OCI-LY7 (cell line): ENCODE measurements around the gene MED10. TPM values are rescaled to one million over a fixed set of nuclear protein-coding genes. Genes with fewer than 3 reads are reported as not detected.

Experiments
- BruUV-seq: library from RNA; stranded (reverse); fragments of 400-500 nt; replicated peaks from 2 replicates; lab custom pipeline; 2021; lab: Mats Ljungman, UMichigan
- CTCF ChIA-PET: fragments of 300-600 bp; sonication (Branson Sonifier 250); formaldehyde crosslinking; loops from one replicate; lab custom pipeline; 2022; ENCODE audit warnings: antibody characterized with exemption; ENCODE audit not compliant: unreplicated experiment; lab: Charles Lee
- POLR2A ChIA-PET: fragments of 300-600 bp; sonication (Branson Sonifier 250); formaldehyde crosslinking; loops from one replicate; lab custom pipeline; 2022; ENCODE audit warnings: antibody characterized with exemption; lab: Charles Lee
- DNase-seq: peaks from one replicate; pipeline ENCODE4 v3.0.0-alpha.2; 2015; ENCODE audit warnings: low spot score
- H2AFZ ChIP-seq: fragments of 200-600 bp; sonication (generic), shearing (Covaris generic); 2 replicates; pipeline ENCODE4 v1.6.1; 2014; ENCODE audit warnings: mild to moderate bottlenecking, antibody characterized with exemption, low read length, moderate library complexity
- H3K27ac ChIP-seq: fragments of 200-600 bp; sonication (generic); 2 replicates; pipeline ENCODE4 v1.5.1; 2014; ENCODE audit warnings: mixed run types, low read depth, mild to moderate bottlenecking, moderate library complexity, low read length, inconsistent platforms; ENCODE audit not compliant: poor library complexity, severe bottlenecking
- H3K36me3 ChIP-seq: fragments of 200-600 bp; sonication (generic); 2 replicates; pipeline ENCODE4 v1.6.1; 2014; ENCODE audit warnings: mild to moderate bottlenecking, antibody characterized with exemption, low read length, moderate library complexity, mixed read lengths; ENCODE audit not compliant: insufficient read depth
- H3K4me1 ChIP-seq: fragments of 200-600 bp; sonication (generic); 2 replicates; pipeline ENCODE4 v1.5.1; 2014; ENCODE audit warnings: mild to moderate bottlenecking, low read length; ENCODE audit not compliant: insufficient read depth, poor library complexity, severe bottlenecking
- H3K4me2 ChIP-seq: fragments of 200-600 bp; sonication (generic); 2 replicates; pipeline ENCODE4 v1.6.1; 2014; ENCODE audit warnings: mild to moderate bottlenecking, low read length
- H3K4me3 ChIP-seq: fragments of 200-600 bp; sonication (generic); 2 replicates; pipeline ENCODE4 v1.5.1; 2014; ENCODE audit warnings: mild to moderate bottlenecking, low read depth, low read length; ENCODE audit not compliant: poor library complexity, severe bottlenecking
- H3K79me2 ChIP-seq: fragments of 200-600 bp; sonication (generic); 2 replicates; pipeline ENCODE4 v1.6.1; 2016; ENCODE audit warnings: low read depth, mild to moderate bottlenecking, low read length, moderate library complexity, mixed read lengths; ENCODE audit not compliant: insufficient read depth
- H3K9me2 ChIP-seq: fragments of 200-600 bp; sonication (generic); 2 replicates; pipeline ENCODE4 v1.6.1; 2016; ENCODE audit warnings: mild to moderate bottlenecking, low read length, mixed read lengths; ENCODE audit not compliant: insufficient read depth
- H3K9me3 ChIP-seq: fragments of 200-600 bp; sonication (generic); 2 replicates; pipeline ENCODE4 v1.6.1; 2014; ENCODE audit warnings: mild to moderate bottlenecking, mixed run types, low read length, mixed read lengths
- H4K20me1 ChIP-seq: fragments of 200-600 bp; sonication (generic); 2 replicates; pipeline ENCODE4 v1.6.1; 2014; ENCODE audit warnings: mild to moderate bottlenecking, antibody characterized with exemption, low read length, moderate library complexity, mixed read lengths; ENCODE audit not compliant: insufficient read depth
- EZH2phosphoT487 ChIP-seq: fragments of 200-600 bp; sonication (generic); IDR thresholded peaks from 2 replicates; pipeline ENCODE4 v1.6.1; 2018; ENCODE audit warnings: low read depth, borderline replicate concordance, mild to moderate bottlenecking, mixed run types, antibody characterized with exemption, low read length, moderate library complexity, mixed read lengths
- intact Hi-C: fragments of 100-400 bp; cut with micrococcal nuclease; formaldehyde crosslinking; loops from one replicate; pipeline ENCODE4 v1.10.0; 2022; ENCODE audit not compliant: unreplicated experiment
- total RNA-seq, 2 experiments: library from RNA; depleted of rRNA in 1 of 2; stranded (reverse); fragments of >200 nt in 1 of 2; shearing (Covaris generic) in 1 of 2; gene quantifications; 2 replicates each; pipeline ENCODE4 v1.2.3, GENCODE V29; 2014 to 2022
- TF ChIP-seq, protein P1 (sequence below): fragments of 200-600 bp; sonication (generic); conservative IDR thresholded peaks from 2 replicates; pipeline ENCODE4 v1.5.1; 2014; ENCODE audit warnings: mild to moderate bottlenecking, antibody characterized with exemption, low read length, moderate library complexity, mixed read lengths

Gene MED10
- total RNA-seq, 2 experiments from 2014 or later, result 16.2 to 47.3 TPM

- Histone ChIP-seq H3K9me3 (no peaks in the 10 kb centered on the region), H3K4me1 (peaks cover 3% of the 10 kb centered on the region), H3K4me3 (no peak overlapping the region), H3K9me2 (no peaks in the 10 kb centered on the region), H3K36me3 (peaks cover 80% of the 10 kb centered on the region), H3K79me2 (peaks cover 6% of the 10 kb centered on the region; the same call in 1 of the 2 replicates), H3K27ac (no peak overlapping the region), H4K20me1 (0 out of 2 replicates have a peak, but pooled peaks cover 4% of the 10 kb centered on the region), H3K4me2 (no peak overlapping the region), H2AFZ (no peak overlapping the region)
- no TSS peak for BruUV-seq
- no peak for DNase-seq
- CTCF ChIA-PET, result no interaction called here
- POLR2A ChIA-PET, result no interaction called here
- TF ChIP-seq, protein P1, sequence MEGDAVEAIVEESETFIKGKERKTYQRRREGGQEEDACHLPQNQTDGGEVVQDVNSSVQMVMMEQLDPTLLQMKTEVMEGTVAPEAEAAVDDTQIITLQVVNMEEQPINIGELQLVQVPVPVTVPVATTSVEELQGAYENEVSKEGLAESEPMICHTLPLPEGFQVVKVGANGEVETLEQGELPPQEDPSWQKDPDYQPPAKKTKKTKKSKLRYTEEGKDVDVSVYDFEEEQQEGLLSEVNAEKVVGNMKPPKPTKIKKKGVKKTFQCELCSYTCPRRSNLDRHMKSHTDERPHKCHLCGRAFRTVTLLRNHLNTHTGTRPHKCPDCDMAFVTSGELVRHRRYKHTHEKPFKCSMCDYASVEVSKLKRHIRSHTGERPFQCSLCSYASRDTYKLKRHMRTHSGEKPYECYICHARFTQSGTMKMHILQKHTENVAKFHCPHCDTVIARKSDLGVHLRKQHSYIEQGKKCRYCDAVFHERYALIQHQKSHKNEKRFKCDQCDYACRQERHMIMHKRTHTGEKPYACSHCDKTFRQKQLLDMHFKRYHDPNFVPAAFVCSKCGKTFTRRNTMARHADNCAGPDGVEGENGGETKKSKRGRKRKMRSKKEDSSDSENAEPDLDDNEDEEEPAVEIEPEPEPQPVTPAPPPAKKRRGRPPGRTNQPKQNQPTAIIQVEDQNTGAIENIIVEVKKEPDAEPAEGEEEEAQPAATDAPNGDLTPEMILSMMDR, result peak; percentile 29
- no peak for TF ChIP-seq EZH2phosphoT487
- intact Hi-C loops, result no loop called here
Measured at GRCh38 chr5:6371079-6371810, 7.1 kb downstream of the MED10 start.

DNA sequence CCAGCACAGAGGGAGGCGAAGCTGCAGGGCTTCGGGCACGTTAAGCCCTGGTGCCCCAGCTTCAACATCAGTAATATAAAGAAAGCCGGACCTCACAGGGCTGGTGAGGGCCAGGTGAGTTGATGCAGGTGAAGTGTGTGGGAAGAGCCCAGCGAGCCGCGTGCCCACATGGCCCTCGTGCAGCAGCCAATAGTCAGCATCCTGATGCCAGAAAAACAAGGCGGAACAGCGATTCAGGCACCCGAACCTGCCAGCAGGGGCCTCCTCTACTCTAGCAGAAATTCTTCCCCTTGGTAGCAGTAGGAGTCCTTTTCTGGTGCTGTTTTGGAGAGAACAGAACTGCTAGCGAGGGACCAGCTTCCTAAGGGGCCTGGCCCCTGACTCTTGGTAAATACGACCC lies 7.8 kb downstream of the MED10 start:
- Histone ChIP-seq H3K9me2 (no peaks in the 10 kb centered on the region), H3K79me2 (no peaks in the 10 kb centered on the region; the same call in 1 of the 2 replicates), H4K20me1 (no peaks in the 10 kb centered on the region), H3K4me1 (peaks cover 5% of the 10 kb centered on the region), H3K27ac (no peak overlapping the region), H3K36me3 (peaks cover 73% of the 10 kb centered on the region), H2AFZ (no peak overlapping the region), H3K4me2 (no peak overlapping the region), H3K9me3 (no peaks in the 10 kb centered on the region), H3K4me3 (no peak overlapping the region)
- POLR2A ChIA-PET, result no interaction called here
- CTCF ChIA-PET, result no interaction called here
- intact Hi-C loops, result no loop called here
- TF ChIP-seq, protein P1, result no peak
- no peak for TF ChIP-seq EZH2phosphoT487
- BruUV-seq, result no TSS peak
- no peak for DNase-seq

DNA sequence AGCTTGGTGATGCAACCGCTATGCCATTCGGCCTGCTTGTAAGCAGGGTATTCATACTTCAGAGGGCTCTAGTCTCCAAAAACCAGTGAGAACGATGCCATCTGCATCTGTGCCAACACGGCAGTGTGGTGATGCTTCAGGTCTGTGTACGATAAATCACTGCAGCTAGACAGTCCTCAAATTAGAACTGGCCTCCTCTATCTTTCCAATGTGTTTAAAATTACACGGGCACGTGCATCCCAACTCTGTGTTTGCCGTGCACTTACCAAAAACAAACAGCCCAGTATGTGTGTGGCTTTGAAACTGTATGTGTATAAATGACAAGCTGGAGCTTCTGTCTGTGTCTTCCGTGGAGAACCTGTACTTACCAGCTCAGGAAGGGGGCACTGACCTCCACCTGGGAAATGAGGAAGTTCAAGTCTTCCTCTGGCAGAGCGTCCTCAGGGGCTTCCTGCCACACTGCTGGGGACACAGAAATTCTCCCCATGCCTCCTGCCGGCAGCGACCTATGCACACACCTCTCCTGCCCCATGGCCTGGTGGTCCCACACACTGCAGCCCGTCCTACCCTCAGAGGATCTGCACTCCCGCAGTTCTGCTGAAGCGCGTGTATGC lies 12.3 kb downstream of the MED10 start:
- CTCF ChIA-PET, result no interaction called here
- Histone ChIP-seq H3K36me3 (peaks cover 28% of the 10 kb centered on the region), H3K9me2 (no peaks in the 10 kb centered on the region), H3K9me3 (no peaks in the 10 kb centered on the region), H3K79me2 (no peaks in the 10 kb centered on the region), H3K4me3 (no peak overlapping the region), H3K27ac (no peak overlapping the region), H4K20me1 (no peaks in the 10 kb centered on the region), H3K4me2 (no peak overlapping the region), H2AFZ (no peak overlapping the region), H3K4me1 (peaks cover 5% of the 10 kb centered on the region)
- DNase-seq, result peak; percentile 29
- POLR2A ChIA-PET, result no interaction called here
- no TSS peak for BruUV-seq
- TF ChIP-seq, protein P1, result no peak
- TF ChIP-seq EZH2phosphoT487, result no peak
- intact Hi-C loops, result no loop called here
